Measurements from ENCODE around the gene MYOD1. TPM values are rescaled to one million over a fixed set of nuclear protein-coding genes. Genes with fewer than 3 reads are reported as not detected.

MYOD1 gene
- total RNA-seq, 2 experiments from 2014 or later = not detected

GRCh38 chr11:17744151-17744940 lies 25.0 kb downstream of the MYOD1 start:
- DNase-seq (ENCODE audit: low spot score) = no peak
- Histone ChIP-seq H4K20me1 (ENCODE audit: insufficient read depth, low read length) (no peaks in the 10 kb centered on the region), H3K4me1 (ENCODE audit: insufficient read depth, low read length, poor library complexity, severe bottlenecking) (no peaks in the 10 kb centered on the region), H3K4me2 (ENCODE audit: low read length) (no peak overlapping the region), H3K9me3 (ENCODE audit: low read length) (no peaks in the 10 kb centered on the region), H3K79me2 (ENCODE audit: insufficient read depth, low read depth, low read length) (no peaks in the 10 kb centered on the region), H3K9me2 (ENCODE audit: insufficient read depth, low read length) (no peaks in the 10 kb centered on the region), H2AFZ (ENCODE audit: low read length) (no peak overlapping the region), H3K36me3 (ENCODE audit: insufficient read depth, low read length) (no peaks in the 10 kb centered on the region), H3K4me3 (ENCODE audit: low read depth, low read length, poor library complexity, severe bottlenecking) (no peak overlapping the region), H3K27ac (ENCODE audit: low read depth, low read length, poor library complexity, severe bottlenecking) (no peak overlapping the region)
- no TSS peak for BruUV-seq (replicated peaks)
- TF ChIP-seq EZH2phosphoT487 (IDR thresholded peaks at IDR 0.05; ENCODE audit: borderline replicate concordance, low read depth, low read length) = no peak
- TF ChIP-seq, protein P1, sequence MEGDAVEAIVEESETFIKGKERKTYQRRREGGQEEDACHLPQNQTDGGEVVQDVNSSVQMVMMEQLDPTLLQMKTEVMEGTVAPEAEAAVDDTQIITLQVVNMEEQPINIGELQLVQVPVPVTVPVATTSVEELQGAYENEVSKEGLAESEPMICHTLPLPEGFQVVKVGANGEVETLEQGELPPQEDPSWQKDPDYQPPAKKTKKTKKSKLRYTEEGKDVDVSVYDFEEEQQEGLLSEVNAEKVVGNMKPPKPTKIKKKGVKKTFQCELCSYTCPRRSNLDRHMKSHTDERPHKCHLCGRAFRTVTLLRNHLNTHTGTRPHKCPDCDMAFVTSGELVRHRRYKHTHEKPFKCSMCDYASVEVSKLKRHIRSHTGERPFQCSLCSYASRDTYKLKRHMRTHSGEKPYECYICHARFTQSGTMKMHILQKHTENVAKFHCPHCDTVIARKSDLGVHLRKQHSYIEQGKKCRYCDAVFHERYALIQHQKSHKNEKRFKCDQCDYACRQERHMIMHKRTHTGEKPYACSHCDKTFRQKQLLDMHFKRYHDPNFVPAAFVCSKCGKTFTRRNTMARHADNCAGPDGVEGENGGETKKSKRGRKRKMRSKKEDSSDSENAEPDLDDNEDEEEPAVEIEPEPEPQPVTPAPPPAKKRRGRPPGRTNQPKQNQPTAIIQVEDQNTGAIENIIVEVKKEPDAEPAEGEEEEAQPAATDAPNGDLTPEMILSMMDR (conservative IDR thresholded peaks at IDR 0.05; ENCODE audit: low read length) = no peak
- ChIA-PET POLR2A (interaction anchor here (0.6 kb wide), 1 partner anchor 640 kb away, joined by 3 read pairs; no protein-coding TSS in a partner anchor), CTCF (ENCODE audit: unreplicated experiment) (no interaction called here)
- intact Hi-C loops (cut with micrococcal nuclease; ENCODE audit: unreplicated experiment) = no loop called here

DNA sequence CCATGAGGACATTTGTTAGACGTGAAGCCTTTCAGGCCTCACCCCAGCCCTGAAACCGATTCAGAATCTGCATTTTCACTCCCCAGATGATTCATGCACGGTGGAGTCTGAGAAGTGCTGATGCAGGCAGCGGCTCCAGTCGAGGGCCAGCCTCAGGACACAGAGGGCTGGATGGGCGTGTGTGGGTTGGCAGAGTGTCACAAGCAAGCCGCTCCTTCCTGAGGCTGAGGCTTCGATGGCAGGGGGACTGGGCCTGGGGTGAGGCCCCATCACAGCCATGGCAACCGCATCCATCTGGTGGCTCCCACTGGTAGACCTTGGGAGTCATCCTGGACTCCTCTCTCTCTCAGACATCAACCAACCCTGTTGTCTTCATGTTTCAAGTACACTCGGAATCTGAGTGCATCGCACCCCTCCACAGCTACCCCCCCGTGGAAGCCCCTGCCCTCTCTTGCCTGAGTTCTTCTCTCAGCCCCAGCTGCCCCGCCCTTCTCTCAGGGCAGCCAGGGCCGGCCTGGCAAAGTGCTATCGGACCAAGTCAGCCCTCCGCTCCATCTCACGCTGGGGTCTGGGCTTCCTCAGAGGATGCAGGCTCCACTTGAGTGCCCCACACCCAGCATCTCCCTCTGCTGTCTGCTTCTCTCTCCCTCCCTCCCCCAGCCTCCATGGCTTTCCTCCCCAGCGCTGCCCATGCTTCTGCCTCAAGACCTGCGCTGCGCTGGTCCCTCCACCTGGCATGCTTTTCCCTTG lies 25.8 kb downstream of the MYOD1 start:
- Histone ChIP-seq H3K9me2 (ENCODE audit: insufficient read depth, low read length) (no peaks in the 10 kb centered on the region), H3K4me1 (ENCODE audit: insufficient read depth, low read length, poor library complexity, severe bottlenecking) (no peaks in the 10 kb centered on the region), H3K4me3 (ENCODE audit: low read depth, low read length, poor library complexity, severe bottlenecking) (no peak overlapping the region), H2AFZ (ENCODE audit: low read length) (no peak overlapping the region), H3K27ac (ENCODE audit: low read depth, low read length, poor library complexity, severe bottlenecking) (no peak overlapping the region), H3K9me3 (ENCODE audit: low read length) (no peaks in the 10 kb centered on the region), H4K20me1 (ENCODE audit: insufficient read depth, low read length) (no peaks in the 10 kb centered on the region), H3K36me3 (ENCODE audit: insufficient read depth, low read length) (no peaks in the 10 kb centered on the region), H3K79me2 (ENCODE audit: insufficient read depth, low read depth, low read length) (no peaks in the 10 kb centered on the region), H3K4me2 (ENCODE audit: low read length) (no peak overlapping the region)
- CTCF ChIA-PET (ENCODE audit: unreplicated experiment) = no interaction called here
- POLR2A ChIA-PET = no interaction called here
- no peak for TF ChIP-seq EZH2phosphoT487 (IDR thresholded peaks at IDR 0.05; ENCODE audit: borderline replicate concordance, low read depth, low read length)
- TF ChIP-seq, protein P1 (conservative IDR thresholded peaks at IDR 0.05; ENCODE audit: low read length) = no peak
- BruUV-seq (replicated peaks) = no TSS peak
- intact Hi-C loops (cut with micrococcal nuclease; ENCODE audit: unreplicated experiment) = no loop called here
- DNase-seq (ENCODE audit: low spot score) = no peak

- no TSS peak for BruUV-seq (replicated peaks)
- Histone ChIP-seq H3K79me2 (ENCODE audit: insufficient read depth, low read depth, low read length) (no peaks in the 10 kb centered on the region), H3K4me1 (ENCODE audit: insufficient read depth, low read length, poor library complexity, severe bottlenecking) (no peaks in the 10 kb centered on the region), H3K36me3 (ENCODE audit: insufficient read depth, low read length) (no peaks in the 10 kb centered on the region), H3K9me3 (ENCODE audit: low read length) (no peaks in the 10 kb centered on the region), H3K9me2 (ENCODE audit: insufficient read depth, low read length) (no peaks in the 10 kb centered on the region), H3K4me3 (ENCODE audit: low read depth, low read length, poor library complexity, severe bottlenecking) (no peak overlapping the region), H2AFZ (ENCODE audit: low read length) (no peak overlapping the region), H3K27ac (ENCODE audit: low read depth, low read length, poor library complexity, severe bottlenecking) (no peak overlapping the region), H4K20me1 (ENCODE audit: insufficient read depth, low read length) (no peaks in the 10 kb centered on the region), H3K4me2 (ENCODE audit: low read length) (no peak overlapping the region)
- DNase-seq (ENCODE audit: low spot score) = no peak
- ChIA-PET CTCF (ENCODE audit: unreplicated experiment) (no interaction called here), POLR2A (no interaction called here)
- intact Hi-C loops (cut with micrococcal nuclease; ENCODE audit: unreplicated experiment) = no loop called here
- no peak for TF ChIP-seq EZH2phosphoT487 (IDR thresholded peaks at IDR 0.05; ENCODE audit: borderline replicate concordance, low read depth, low read length)
- TF ChIP-seq, protein P1 (conservative IDR thresholded peaks at IDR 0.05; ENCODE audit: low read length) = no peak
Measured at GRCh38 chr11:17746096-17746495, 26.7 kb downstream of the MYOD1 start.
